GM12878 (cell line): Measurements from ENCODE around the gene ABCA2. TPM values are rescaled to one million over a fixed set of nuclear protein-coding genes. Genes with fewer than 3 reads are reported as not detected.

Experiments used
- ATAC-seq: fragments of 200-7000 bp; cut with Tn5 transposase; 3 replicates; pipeline ENCODE4 v1.9.1; 2020; ENCODE audit warnings: mild to moderate bottlenecking, moderate library complexity
- BruUV-seq: library from RNA; stranded (reverse); fragments of 400-500 nt; replicated peaks from 2 replicates; lab custom pipeline; 2021; lab: Mats Ljungman, UMichigan
- CTCF ChIA-PET: fragments of 300-600 bp; sonication (Branson Sonifier 250); formaldehyde crosslinking; extraction: SDS; loops from one replicate; lab custom pipeline; 2021; ENCODE audit warnings: inconsistent platforms; lab: Yijun Ruan, JAX
- POLR2A ChIA-PET: fragments of 350-600 bp; formaldehyde crosslinking; extraction: SDS; loops from one replicate; lab custom pipeline; 2021; ENCODE audit warnings: inconsistent platforms; lab: Charles Lee
- RAD21 ChIA-PET: fragments of 300-600 bp; sonication (Branson Sonifier 250); formaldehyde crosslinking; loops from one replicate; lab custom pipeline; 2023; ENCODE audit warnings: antibody characterized with exemption; ENCODE audit not compliant: unreplicated experiment; lab: Charles Lee
- SMC1A ChIA-PET: fragments of 300-600 bp; sonication (Branson Sonifier 250); formaldehyde crosslinking; loops from one replicate; lab custom pipeline; 2023; ENCODE audit not compliant: unreplicated experiment, uncharacterized antibody; lab: Charles Lee
- DNase-seq: peaks from one replicate; pipeline ENCODE4 v3.0.0-alpha.2; 2011; ENCODE audit warnings: low read depth, low spot score
- FAIRE-seq: peaks from 3 replicates; lab custom pipeline; 2011; peaks lifted over from hg19 to GRCh38; lab: Jason Lieb, UNC
- H2AFZ ChIP-seq: 2 replicates; pipeline ENCODE4 v1.6.0; 2011; ENCODE audit warnings: low read depth, low read length, control low read depth; ENCODE audit not compliant: control insufficient read depth
- H3K27ac ChIP-seq: 2 replicates; pipeline ENCODE4 v1.5.1; 2011; ENCODE audit warnings: control low read depth; ENCODE audit not compliant: control insufficient read depth, insufficient read depth
- H3K27me3 ChIP-seq, 2 experiments: replicated peaks in 1 of 2; 2 replicates each; pipeline versions ENCODE4 v1.6.0 to v1.6.1; 2011; ENCODE audit warnings: low read length in 1 of 2; ENCODE audit not compliant: control insufficient read depth in 2 of 2, insufficient read depth in 2 of 2
- H3K36me3 ChIP-seq, 2 experiments: 2 replicates each; pipeline ENCODE4 v1.5.1; 2011; ENCODE audit warnings: low read length in 1 of 2; ENCODE audit not compliant: control insufficient read depth in 2 of 2, insufficient read depth in 2 of 2
- H3K4me1 ChIP-seq: 2 replicates; pipeline ENCODE4 v1.6.1; 2011; ENCODE audit warnings: mild to moderate bottlenecking, low read length, moderate library complexity, mixed read lengths; ENCODE audit not compliant: control insufficient read depth, insufficient read depth
- H3K4me2 ChIP-seq: 2 replicates; pipeline ENCODE4 v1.6.0; 2011; ENCODE audit warnings: control low read depth; ENCODE audit not compliant: control insufficient read depth, insufficient read depth
- H3K4me3 ChIP-seq: fragments of 200-600 bp; sonication (generic); 2 replicates; pipeline ENCODE4 v1.5.1; 2016
- H3K79me2 ChIP-seq: 2 replicates; pipeline ENCODE4 v1.6.0; 2011; ENCODE audit warnings: low read length; ENCODE audit not compliant: control insufficient read depth, insufficient read depth
- H3K9ac ChIP-seq: 2 replicates; pipeline ENCODE4 v1.8.0; 2011; ENCODE audit warnings: low read length, control low read depth, mixed read lengths; ENCODE audit not compliant: control insufficient read depth, insufficient read depth
- H3K9me3 ChIP-seq: replicated peaks from 3 replicates; pipeline ENCODE4 v1.5.1; 2011; ENCODE audit warnings: mild to moderate bottlenecking, low read length; ENCODE audit not compliant: control insufficient read depth, insufficient read depth
- H4K20me1 ChIP-seq: 2 replicates; pipeline ENCODE4 v1.6.0; 2011; ENCODE audit not compliant: control insufficient read depth, insufficient read depth
- CREM ChIP-seq: IDR thresholded peaks from 2 replicates; pipeline ENCODE4 v1.6.1; 2014; ENCODE audit warnings: antibody characterized with exemption, low read depth
- HSF1 ChIP-seq: fragments of 150-350 bp; IDR thresholded peaks from 2 replicates; pipeline ENCODE4 v1.6.1; 2014; ENCODE audit warnings: mild to moderate bottlenecking, low read depth, low read length
- MXI1 ChIP-seq: fragments of 150-350 bp; IDR thresholded peaks from 2 replicates; pipeline ENCODE4 v1.6.1; 2011; ENCODE audit warnings: low read depth, mild to moderate bottlenecking, inconsistent platforms, low read length, improper control_type of control experiment
- MYC ChIP-seq: IDR thresholded peaks from 2 replicates; pipeline ENCODE4 v1.6.1; 2011; ENCODE audit warnings: mild to moderate bottlenecking, low read length, moderate library complexity, inconsistent platforms; ENCODE audit not compliant: insufficient read depth, insufficient replicate concordance, insufficient read length, severe bottlenecking
- NFIC ChIP-seq: IDR thresholded peaks from 2 replicates; pipeline ENCODE4 v1.6.1; 2012; ENCODE audit warnings: low read depth, mild to moderate bottlenecking, inconsistent platforms, low read length, moderate library complexity
- NRF1 ChIP-seq: conservative IDR thresholded peaks from 2 replicates; pipeline ENCODE4 v1.6.1; 2011; ENCODE audit warnings: mild to moderate bottlenecking, low read depth, low read length, improper control_type of control experiment
- STAT1 ChIP-seq: fragments of 450-650 bp; conservative IDR thresholded peaks from 2 replicates; pipeline ENCODE4 v1.6.1; 2014; ENCODE audit warnings: antibody characterized with exemption, mild to moderate bottlenecking
- TCF3 ChIP-seq: IDR thresholded peaks from 2 replicates; pipeline ENCODE4 v1.6.1; 2012; ENCODE audit warnings: low read depth, mild to moderate bottlenecking, low read length, borderline replicate concordance; ENCODE audit not compliant: insufficient read depth
- ZNF274 ChIP-seq: IDR thresholded peaks from one replicate; pipeline ENCODE4 v1.8.0; 2011; ENCODE audit not compliant: insufficient read length, insufficient read depth
- ZNF622 ChIP-seq: fragments of 450-650 bp; IDR thresholded peaks from 2 replicates; pipeline ENCODE4 v1.6.1; 2017; ENCODE audit warnings: mild to moderate bottlenecking, inconsistent platforms
- ZSCAN29 ChIP-seq: fragments of 450-650 bp; IDR thresholded peaks from 2 replicates; pipeline ENCODE4 v1.6.1; 2017; ENCODE audit warnings: mild to moderate bottlenecking, moderate library complexity
- WGBS: methylation state at CpG from one replicate; pipeline ENCODE4 v1.1.6; 2016; ENCODE audit warnings: low lambda C conversion rate; ENCODE audit not compliant: insufficient replicate concordance, insufficient coverage; ENCODE audit errors: missing lambda C conversion rate; 5-methylcytosine and 5-hydroxymethylcytosine counted together
- in situ Hi-C: fragments of 300-500 bp; cut with MboI; formaldehyde crosslinking; loops from 9 replicates; pipeline ENCODE4 v1.14.3; 2018; ENCODE audit warnings: mixed read lengths
- intact Hi-C: fragments of 100-400 bp; cut with micrococcal nuclease; formaldehyde crosslinking; loops from one replicate; pipeline ENCODE4 v1.14.2; 2022; ENCODE audit not compliant: unreplicated experiment
- polyA plus RNA-seq, 11 experiments: library from polyadenylated mRNA; depleted of rRNA in 4 of 11; unstranded in 6 of 11; stranded (reverse) in 5 of 11; fragments of >200 nt; fragmentation: Nextera tagmentation in 4 of 11; fragmentation: Illumina TruSeq in 1 of 11; extraction: Ambion mirVana in 4 of 11; extraction: Trizol in 1 of 11; gene quantifications; 1 replicate in 1 of 11; 2 replicates in 10 of 11; pipeline versions ENCODE4 v1.2.1 to v1.2.3, GENCODE V29; 2011 to 2016; ENCODE audit warnings: inconsistent platforms in 2 of 11, missing spikeins in 2 of 11, low read depth in 1 of 11
- total RNA-seq, 4 experiments: library from RNA; depleted of rRNA in 3 of 4; stranded (reverse); fragments of >200 nt in 3 of 4; fragmentation: Illumina TruSeq in 1 of 4; extraction: Trizol in 1 of 4; gene quantifications; 2 replicates each; pipeline versions ENCODE4 v1.2.1 to v1.2.3, GENCODE V29; 2013 to 2021
- TF ChIP-seq, protein P1 (sequence below): fragments of 150-350 bp; IDR thresholded peaks from 2 replicates; pipeline ENCODE4 v1.6.1; 2016; ENCODE audit warnings: low read depth, low read length

The ABCA2 gene
- total and polyA plus RNA-seq, 10 of the 15 experiments (the other 5 are each of a cell fraction or from before 2014, with no cell fraction given), result 0.13 to 2.6 (median 0.71) TPM; not detected in 2

DNA sequence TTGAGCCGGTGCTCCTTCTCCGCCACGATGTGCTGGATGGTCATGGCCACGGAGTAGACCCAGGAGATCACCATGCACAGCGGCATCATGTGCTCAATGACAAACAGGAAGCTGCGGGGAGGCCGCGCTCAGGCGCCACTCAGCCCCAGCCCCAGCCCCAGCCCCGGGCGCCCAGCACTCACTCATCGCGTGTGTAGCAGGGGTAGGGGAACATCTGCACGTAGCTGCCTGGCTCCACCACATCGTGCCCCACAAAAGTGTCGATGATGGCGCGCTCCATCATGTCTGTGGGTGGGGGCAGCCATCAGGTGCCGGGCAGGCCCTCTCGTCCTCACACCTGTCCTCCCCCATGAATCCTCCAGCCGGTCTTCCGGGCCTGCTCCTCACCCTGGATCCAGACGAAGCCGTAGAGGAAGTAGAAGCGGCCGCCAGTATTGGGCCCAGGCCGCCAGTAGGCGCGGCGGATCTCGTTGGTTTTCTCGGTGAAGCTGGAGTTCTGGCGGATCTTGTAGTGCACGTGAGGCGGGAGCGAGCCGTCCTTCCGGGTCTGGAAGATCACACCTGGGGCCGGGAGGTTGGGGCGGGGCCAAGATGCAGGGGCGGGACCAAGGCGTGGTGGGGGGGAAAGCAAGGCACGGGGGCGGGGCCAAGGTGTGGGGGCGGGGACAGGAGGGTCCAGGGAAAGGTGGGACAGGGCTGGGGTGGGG is 10.1 kb downstream of the ABCA2 start:
- Histone ChIP-seq H3K4me2 (no peak overlapping the region), H3K9me3 (no peaks in the 10 kb centered on the region; the same call in 2 of the 3 replicates), H3K4me1 (no peaks in the 10 kb centered on the region), H2AFZ (no peak overlapping the region), H3K27me3 (no peaks in the 10 kb centered on the region), H3K27ac (no peak overlapping the region), H3K4me3 (no peak overlapping the region), H3K9ac (no peak overlapping the region), H3K36me3 (no peaks in the 10 kb centered on the region), H3K79me2 (no peaks in the 10 kb centered on the region), H4K20me1 (no peaks in the 10 kb centered on the region)
- ATAC-seq, result no peak
- no peak for DNase-seq
- FAIRE-seq, result no peak
- ChIA-PET POLR2A (no interaction called here), CTCF (no interaction called here), RAD21 (no interaction called here), SMC1A (no interaction called here)
- in situ Hi-C loops (no loop called here), intact Hi-C loops (no loop called here)
- WGBS, result 91% methylated on average over 37 of the region's 45 CpGs
- no TSS peak for BruUV-seq
- TF ChIP-seq NFIC (no peak), NRF1 (no peak), MYC (no peak)

GRCh38 chr9:137017071-137017470 is 11.0 kb downstream of the ABCA2 start:
- Histone ChIP-seq H3K4me3 (no peak overlapping the region), H3K4me2 (no peak overlapping the region), H3K27ac (no peak overlapping the region), H3K36me3 (no peaks in the 10 kb centered on the region), H3K9me3 (no peaks in the 10 kb centered on the region; the same call in 2 of the 3 replicates), H3K27me3 (no peaks in the 10 kb centered on the region), H3K79me2 (no peaks in the 10 kb centered on the region), H3K4me1 (no peaks in the 10 kb centered on the region), H4K20me1 (no peaks in the 10 kb centered on the region), H3K9ac (no peak overlapping the region), H2AFZ (no peak overlapping the region)
- intact Hi-C loops (no loop called here), in situ Hi-C loops (no loop called here)
- DNase-seq (no peak), ATAC-seq (no peak), FAIRE-seq (no peak)
- WGBS, result 82% methylated on average over 14 of the region's 28 CpGs
- SMC1A ChIA-PET, result no interaction called here
- CTCF ChIA-PET, result no interaction called here
- BruUV-seq, result no TSS peak
- POLR2A ChIA-PET, result no interaction called here
- RAD21 ChIA-PET, result no interaction called here
- TF ChIP-seq MXI1, result no peak
- no peak for TF ChIP-seq ZSCAN29
- no peak for TF ChIP-seq ZNF274
- TF ChIP-seq HSF1, result no peak
- TF ChIP-seq STAT1, result no peak
- no peak for TF ChIP-seq CREM
- TF ChIP-seq, protein P1, sequence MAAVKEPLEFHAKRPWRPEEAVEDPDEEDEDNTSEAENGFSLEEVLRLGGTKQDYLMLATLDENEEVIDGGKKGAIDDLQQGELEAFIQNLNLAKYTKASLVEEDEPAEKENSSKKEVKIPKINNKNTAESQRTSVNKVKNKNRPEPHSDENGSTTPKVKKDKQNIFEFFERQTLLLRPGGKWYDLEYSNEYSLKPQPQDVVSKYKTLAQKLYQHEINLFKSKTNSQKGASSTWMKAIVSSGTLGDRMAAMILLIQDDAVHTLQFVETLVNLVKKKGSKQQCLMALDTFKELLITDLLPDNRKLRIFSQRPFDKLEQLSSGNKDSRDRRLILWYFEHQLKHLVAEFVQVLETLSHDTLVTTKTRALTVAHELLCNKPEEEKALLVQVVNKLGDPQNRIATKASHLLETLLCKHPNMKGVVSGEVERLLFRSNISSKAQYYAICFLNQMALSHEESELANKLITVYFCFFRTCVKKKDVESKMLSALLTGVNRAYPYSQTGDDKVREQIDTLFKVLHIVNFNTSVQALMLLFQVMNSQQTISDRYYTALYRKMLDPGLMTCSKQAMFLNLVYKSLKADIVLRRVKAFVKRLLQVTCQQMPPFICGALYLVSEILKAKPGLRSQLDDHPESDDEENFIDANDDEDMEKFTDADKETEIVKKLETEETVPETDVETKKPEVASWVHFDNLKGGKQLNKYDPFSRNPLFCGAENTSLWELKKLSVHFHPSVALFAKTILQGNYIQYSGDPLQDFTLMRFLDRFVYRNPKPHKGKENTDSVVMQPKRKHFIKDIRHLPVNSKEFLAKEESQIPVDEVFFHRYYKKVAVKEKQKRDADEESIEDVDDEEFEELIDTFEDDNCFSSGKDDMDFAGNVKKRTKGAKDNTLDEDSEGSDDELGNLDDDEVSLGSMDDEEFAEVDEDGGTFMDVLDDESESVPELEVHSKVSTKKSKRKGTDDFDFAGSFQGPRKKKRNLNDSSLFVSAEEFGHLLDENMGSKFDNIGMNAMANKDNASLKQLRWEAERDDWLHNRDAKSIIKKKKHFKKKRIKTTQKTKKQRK, result no peak
- TF ChIP-seq ZNF622, result no peak
- TF ChIP-seq TCF3, result no peak
